Duodenal mucosa (tissue), 2 donors: Measurements from ENCODE around the gene WWP2.
A peak's percentile ranks its signal among the peaks of the same experiment; 100 is the strongest.
"Not testable (repeated sequence)": the region's sequence is repeated elsewhere in the genome, so short reads cannot be mapped to it uniquely, and the experiment has no call there.

Source experiments
- H3K27ac ChIP-seq: one replicate; pipeline ENCODE4 v1.7.0; 2013; ENCODE audit warnings: low read depth, low read length
- H3K27me3 ChIP-seq, 2 donors: one replicate each; pipeline ENCODE4 v1.7.0; 2013; ENCODE audit warnings: low read length in 2 of 2, control low read depth in 1 of 2; ENCODE audit not compliant: insufficient read depth in 2 of 2, control insufficient read depth in 1 of 2
- H3K36me3 ChIP-seq, 2 donors: one replicate each; pipeline ENCODE4 v1.7.0; 2013; ENCODE audit warnings: low read length in 2 of 2, control low read depth in 1 of 2; ENCODE audit not compliant: insufficient read depth in 2 of 2, control insufficient read depth in 1 of 2
- H3K4me1 ChIP-seq, 2 donors: one replicate each; pipeline ENCODE4 v1.7.0; 2013; ENCODE audit warnings: low read length in 2 of 2, control low read depth in 1 of 2; ENCODE audit not compliant: insufficient read depth in 2 of 2, control insufficient read depth in 1 of 2
- H3K4me3 ChIP-seq, 2 donors: one replicate each; pipeline ENCODE4 v1.7.0; 2013; ENCODE audit warnings: low read length in 2 of 2, low read depth in 1 of 2
- H3K9ac ChIP-seq, 2 donors: one replicate each; pipeline ENCODE4 v1.7.0; 2013; ENCODE audit warnings: low read length in 2 of 2, low read depth in 1 of 2
- H3K9me3 ChIP-seq, 2 donors: one replicate each; pipeline ENCODE4 v1.7.0; 2013; ENCODE audit warnings: low read length in 2 of 2, control low read depth in 1 of 2; ENCODE audit not compliant: control insufficient read depth in 1 of 2

WWP2 gene

DNA sequence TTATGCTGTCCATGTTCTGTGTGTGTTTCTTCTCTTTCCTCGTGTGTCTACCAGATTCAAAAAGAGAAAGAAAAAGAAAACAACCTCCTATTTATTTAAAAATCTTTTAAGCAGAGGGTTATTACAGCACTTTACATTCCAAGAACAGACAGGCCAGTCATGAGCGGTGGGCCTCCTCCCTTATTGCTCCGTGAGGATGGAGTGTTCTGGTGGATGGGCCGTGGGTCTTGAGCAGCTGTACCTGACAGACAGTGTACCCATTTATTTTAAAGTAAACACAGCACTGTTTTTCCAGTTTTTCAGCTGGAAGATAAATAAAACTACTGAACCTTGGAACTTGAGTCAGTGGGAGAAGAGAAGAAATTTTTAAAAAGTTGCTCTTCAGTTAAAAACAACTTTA, 52.4 kb downstream of the WWP2 start:
- no peak overlapping the region for H3K27ac ChIP-seq
- H3K36me3 ChIP-seq = peaks cover 0 to 33% of the 10 kb centered on the region in 2 donors

DNA sequence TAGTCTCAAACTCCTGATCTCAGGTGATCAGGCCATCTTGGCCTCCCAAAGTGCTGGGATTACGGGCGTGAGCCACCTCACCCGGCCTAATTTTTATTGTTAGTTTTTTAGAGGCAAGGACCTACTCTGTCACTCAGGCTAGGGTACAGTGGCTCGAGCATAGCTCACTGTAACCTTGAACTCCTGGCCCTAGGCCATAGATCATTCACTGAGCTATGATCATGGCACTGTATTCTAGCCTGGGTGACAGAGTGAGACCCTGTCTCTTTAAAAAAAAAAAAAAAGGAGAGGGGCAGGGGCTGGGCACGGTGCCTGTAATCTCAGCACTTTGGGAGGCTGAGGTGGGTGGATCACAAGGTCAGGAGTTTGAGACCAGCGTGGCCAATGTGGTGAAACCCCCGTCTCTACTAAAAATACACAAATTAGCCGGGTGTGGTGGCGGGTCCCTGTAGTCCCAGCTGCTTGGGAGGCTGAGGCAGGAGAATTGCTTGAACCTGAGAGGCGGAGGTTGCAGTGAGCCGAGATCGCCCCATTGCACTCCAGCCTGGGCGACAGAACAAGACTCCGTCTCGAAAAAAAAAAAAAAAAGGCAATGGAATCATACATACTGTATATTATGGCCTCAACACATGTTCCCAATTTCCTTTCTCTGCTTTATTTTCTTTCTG, 53.2 kb downstream of the WWP2 start:
- H3K4me3 ChIP-seq, H3K9me3 ChIP-seq, H3K27ac ChIP-seq, H3K27me3 ChIP-seq, H3K9ac ChIP-seq, H3K4me1 ChIP-seq: not testable (repeated sequence)
- H3K36me3 ChIP-seq = peaks cover 0 to 29% of the 10 kb centered on the region in 2 donors

More for the DNA sequence above, 52.4 kb downstream of the WWP2 start:
- H3K4me1 ChIP-seq = no peaks in the 10 kb centered on the region
- no peak overlapping the region for H3K9ac ChIP-seq
- peaks cover 0 to 2% of the 10 kb centered on the region in 2 donors for H3K9me3 ChIP-seq
- H3K27me3 ChIP-seq = no peaks in the 10 kb centered on the region
- no peak overlapping the region for H3K4me3 ChIP-seq

DNA sequence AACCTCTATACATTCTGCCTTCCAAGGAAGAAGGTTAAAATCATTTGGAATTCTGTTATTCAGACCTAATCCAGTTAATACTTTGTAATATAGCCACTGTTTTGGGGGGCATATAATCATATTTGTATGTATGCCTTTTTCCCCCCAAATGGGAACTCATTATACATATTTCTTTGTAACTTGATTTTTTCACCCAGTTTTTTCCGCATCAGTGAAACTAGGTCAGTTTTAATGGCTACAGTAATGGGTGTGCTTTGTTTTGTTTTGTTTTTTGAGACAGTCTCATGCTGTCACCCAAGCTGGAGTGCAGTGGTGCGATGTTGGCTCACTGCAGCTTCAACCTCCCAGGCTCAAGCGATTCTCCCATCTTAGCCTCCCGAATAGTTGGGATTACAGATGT, 54.9 kb downstream of the WWP2 start:
- Histone ChIP-seq H3K4me1 (peaks cover 2% of the 10 kb centered on the region in 2 donors), H3K9me3 (peaks cover 0 to 2% of the 10 kb centered on the region in 2 donors), H3K36me3 (peaks cover 0 to 32% of the 10 kb centered on the region in 2 donors), H3K27ac (no peak overlapping the region), H3K27me3 (no peaks in the 10 kb centered on the region), H3K4me3 (no peak overlapping the region), H3K9ac (no peak overlapping the region)

DNA sequence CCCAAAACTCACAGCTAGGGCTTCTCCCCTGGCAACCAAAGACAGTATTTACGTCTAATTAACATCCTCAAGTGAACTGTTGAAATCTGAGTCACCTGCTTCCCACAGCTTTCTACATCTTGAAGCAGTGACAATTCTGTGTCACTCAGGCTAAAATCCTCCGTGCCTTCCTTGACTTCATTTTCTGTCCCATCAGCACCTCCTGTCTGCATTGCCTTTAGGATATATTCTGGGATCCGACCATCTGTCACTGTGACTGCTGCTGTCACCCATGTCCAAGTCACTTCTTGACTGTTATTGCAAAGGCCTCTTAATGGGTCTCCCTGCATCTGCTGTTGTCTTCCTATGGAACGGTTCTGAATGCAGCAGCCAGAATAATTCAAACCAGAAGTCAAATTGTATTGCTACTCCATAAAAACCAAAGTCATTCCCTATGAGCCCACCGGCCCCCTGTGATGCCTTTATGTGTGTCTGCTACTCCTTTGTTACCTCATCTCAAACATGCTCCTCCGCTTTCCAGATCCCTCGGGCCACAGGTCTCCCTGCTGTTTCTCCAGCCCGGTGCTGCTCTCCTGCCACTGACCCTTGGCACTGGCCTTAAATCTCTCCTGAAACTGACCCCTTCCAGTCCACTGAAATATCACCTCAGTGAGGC, 56.9 kb downstream of the WWP2 start:
- Histone ChIP-seq H3K36me3 (peaks cover 0 to 29% of the 10 kb centered on the region in 2 donors), H3K27me3 (no peaks in the 10 kb centered on the region), H3K9ac (no peak overlapping the region), H3K4me3 (no peak overlapping the region), H3K4me1 (peaks cover 12 to 16% of the 10 kb centered on the region in 2 donors), H3K27ac (no peak overlapping the region), H3K9me3 (peaks cover 0 to 2% of the 10 kb centered on the region in 2 donors)

DNA sequence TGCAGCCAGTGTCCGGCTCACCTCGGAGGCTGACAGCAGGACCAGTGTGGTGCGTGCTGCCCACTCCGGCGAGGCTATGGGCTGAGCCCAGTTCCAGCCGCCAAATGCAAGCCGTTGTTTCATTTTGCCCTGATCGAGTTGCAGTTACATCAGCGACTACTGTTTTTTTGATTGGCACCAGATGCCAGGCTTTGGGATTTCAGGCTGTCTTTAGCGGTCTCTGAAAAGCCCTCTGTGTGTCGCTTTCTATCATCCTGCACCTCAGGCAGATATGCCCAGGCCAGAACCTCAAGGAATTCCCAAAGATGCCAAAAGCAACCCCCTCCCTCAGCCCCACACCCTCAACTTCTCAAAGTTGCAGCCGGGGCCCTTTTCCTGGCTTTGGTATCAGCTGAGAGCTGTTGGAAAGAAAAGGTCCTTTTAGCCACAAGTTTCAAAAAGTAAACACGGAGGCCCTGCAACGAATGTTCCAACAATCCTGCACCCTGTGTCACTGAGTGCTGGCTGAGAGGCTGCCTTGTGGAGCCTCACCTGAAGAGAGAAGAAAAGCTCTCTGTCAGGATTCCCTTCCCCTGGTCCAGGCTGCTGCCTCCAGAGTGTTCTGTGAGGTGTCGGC, 58.9 kb downstream of the WWP2 start:
- Histone ChIP-seq H3K27ac (no peak overlapping the region), H3K4me3 (no peak overlapping the region), H3K27me3 (no peaks in the 10 kb centered on the region), H3K36me3 (peaks cover 0 to 29% of the 10 kb centered on the region in 2 donors), H3K9ac (no peak overlapping the region), H3K9me3 (peaks cover 0 to 2% of the 10 kb centered on the region in 2 donors), H3K4me1 (peaks cover 15 to 18% of the 10 kb centered on the region in 2 donors)

DNA sequence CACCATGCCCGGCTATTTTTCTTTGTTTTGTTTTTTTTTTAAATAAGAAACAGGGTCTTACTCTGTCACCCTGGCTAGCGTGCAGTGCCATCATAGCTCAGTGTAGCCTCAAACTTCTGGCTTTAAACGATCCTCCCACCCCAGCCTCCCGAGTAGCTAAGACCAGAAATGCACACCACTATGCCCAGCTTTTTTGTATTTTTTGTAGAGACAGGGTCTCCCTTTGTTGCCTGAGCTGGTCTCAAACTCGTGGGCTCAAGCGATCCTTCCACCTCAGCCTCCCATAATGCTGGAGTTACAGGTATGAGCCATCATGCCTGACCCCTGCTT, 59.7 kb downstream of the WWP2 start:
- Histone ChIP-seq H3K27me3 (no peaks in the 10 kb centered on the region), H3K4me1 (peaks cover 15 to 18% of the 10 kb centered on the region in 2 donors), H3K9me3 (peaks cover 0 to 2% of the 10 kb centered on the region in 2 donors), H3K36me3 (peaks cover 0 to 24% of the 10 kb centered on the region in 2 donors), H3K27ac (no peak overlapping the region), H3K4me3 (no peak overlapping the region), H3K9ac (no peak overlapping the region)

DNA sequence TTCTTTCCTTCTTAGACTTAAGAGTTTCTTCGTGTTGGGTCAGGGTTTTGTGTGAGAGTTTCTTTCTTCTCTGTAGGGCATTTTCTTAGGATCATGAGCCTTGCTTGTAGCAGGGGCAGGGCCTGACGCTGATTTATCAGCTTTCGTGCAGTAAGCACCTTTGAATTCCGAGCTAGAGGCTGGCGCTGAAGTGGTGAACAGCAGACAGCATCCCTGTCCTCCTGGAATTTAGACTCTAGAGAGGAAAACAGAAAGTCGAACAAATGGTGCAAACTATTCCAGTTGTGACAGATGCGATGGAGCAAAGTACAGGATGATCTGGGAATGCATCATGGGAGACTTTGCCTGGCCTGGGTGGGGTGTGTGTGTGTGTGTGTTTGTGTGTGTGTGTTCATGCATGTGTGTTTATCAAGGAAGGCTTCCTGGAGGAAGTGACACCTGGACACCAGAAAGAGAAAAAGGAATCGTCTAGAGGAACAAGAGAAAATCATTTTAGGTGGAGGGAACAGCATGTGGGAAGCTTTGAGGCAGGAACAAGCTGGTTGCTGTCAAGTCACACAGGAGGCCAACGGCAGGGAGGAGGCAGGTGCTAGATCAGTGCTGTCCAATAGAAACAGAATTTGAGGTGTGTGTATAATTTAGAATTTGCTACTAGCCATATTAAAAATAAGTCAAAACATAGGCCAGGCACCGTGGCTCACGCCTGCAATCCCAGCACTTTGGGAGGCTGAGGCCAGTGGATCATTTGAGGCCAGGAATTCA, 60.2 kb downstream of the WWP2 start:
- H3K27ac ChIP-seq = no peak overlapping the region
- H3K4me1 ChIP-seq = peaks cover 15 to 18% of the 10 kb centered on the region in 2 donors
- H3K4me3 ChIP-seq = no peak overlapping the region
- H3K9ac ChIP-seq = no peak overlapping the region
- peaks cover 0 to 2% of the 10 kb centered on the region in 2 donors for H3K9me3 ChIP-seq
- H3K27me3 ChIP-seq = no peaks in the 10 kb centered on the region
- H3K36me3 ChIP-seq = peaks cover 0 to 19% of the 10 kb centered on the region in 2 donors

DNA sequence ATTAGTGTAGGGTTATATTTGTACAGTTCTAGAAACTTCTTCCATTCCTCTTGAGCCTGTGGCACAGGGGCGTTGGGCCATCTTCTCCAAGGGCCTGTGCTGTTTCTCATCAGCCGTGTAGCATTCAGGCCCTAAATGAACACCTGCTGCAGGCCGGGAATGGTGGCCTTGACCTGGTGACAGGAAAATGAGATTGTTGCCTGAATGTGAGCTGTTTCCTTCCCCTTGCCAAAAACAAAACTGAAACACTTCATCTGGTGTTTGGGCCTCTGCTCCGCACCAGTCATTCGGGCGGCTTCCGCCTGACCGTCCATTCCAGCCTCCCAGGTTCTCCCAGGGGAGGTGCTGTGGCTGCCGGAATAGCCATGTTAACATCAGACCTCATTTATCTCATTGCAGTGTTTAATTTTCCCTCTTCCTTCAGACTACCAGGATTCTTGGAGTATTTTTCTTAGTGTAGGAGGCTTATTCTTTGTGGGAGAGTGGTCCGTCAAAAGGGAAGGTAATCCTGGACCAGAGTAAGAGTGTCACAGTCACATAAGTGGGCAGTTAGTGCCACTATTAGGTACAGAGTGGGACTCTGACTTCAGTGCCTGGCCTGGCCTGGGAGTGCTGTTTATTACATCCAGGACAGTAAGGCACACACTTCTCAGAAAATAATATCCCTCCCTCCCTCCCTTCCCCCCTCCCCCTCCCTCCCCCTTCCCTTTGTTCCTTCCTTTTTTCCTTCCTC, 61.9 kb downstream of the WWP2 start:
- peak overlapping the region; percentile 16 to 40 for H3K9ac ChIP-seq
- H3K9me3 ChIP-seq = no peaks in the 10 kb centered on the region
- peak overlapping the region in 1 of 2 donors; percentile 40 for H3K4me3 ChIP-seq
- H3K27me3 ChIP-seq = no peaks in the 10 kb centered on the region
- H3K36me3 ChIP-seq = peaks cover 0 to 16% of the 10 kb centered on the region in 2 donors
- H3K4me1 ChIP-seq = peaks cover 15 to 18% of the 10 kb centered on the region in 2 donors
- H3K27ac ChIP-seq = no peak overlapping the region

DNA sequence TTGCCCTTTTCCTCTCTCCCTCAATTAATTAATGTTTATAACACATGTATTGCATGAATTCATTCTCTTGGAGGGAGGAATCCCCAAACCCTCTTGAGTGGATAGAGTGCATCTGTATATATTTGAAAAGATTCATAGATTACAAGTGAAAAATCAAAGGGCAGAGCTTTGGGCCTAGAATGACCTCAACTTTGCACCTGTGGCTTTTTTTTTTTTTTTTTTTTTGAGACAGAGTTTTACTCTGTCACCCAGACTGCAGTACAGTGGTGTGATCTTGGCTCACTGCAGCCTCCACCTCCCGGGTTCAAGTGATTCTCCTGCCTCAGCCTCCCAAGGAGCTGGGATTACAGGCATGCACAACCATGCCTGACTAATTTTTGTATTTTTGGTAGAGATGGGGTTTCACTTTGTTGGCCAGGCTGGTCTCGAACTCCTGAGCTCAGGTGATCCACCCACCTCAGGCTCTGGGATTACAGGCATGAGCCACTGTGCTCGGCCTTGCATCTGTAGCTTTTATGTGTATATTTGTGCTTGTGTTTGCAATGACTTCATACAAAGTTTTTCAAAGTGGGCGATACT, 62.5 kb downstream of the WWP2 start:
- peaks cover 0 to 10% of the 10 kb centered on the region in 2 donors for H3K36me3 ChIP-seq
- not testable (repeated sequence) for H3K27me3 ChIP-seq, H3K27ac ChIP-seq, H3K4me3 ChIP-seq, H3K9ac ChIP-seq, H3K9me3 ChIP-seq
- peaks cover 15 to 18% of the 10 kb centered on the region in 2 donors for H3K4me1 ChIP-seq
